Stimulated activated CD4-positive, alpha-beta T cell treated with anti-CD3 and anti-CD28 coated beads, Interleukin-1b, Interleukin-23, amount 100 ng/mL, for 48 hours (primary cell): ENCODE measurements around the gene ZNF30.
"Not testable (repeated sequence)": the region's sequence is repeated elsewhere in the genome, so short reads cannot be mapped to it uniquely, and the experiment has no call there.

Source experiments
- DNase-seq: peaks from one replicate; pipeline ENCODE4 v3.0.0-alpha.2; 2020

Gene ZNF30

GRCh38 chr19:34990578-34991192 is 64.0 kb downstream of the ZNF30 start:
- DNase-seq, result peak; percentile 78

GRCh38 chr19:34991542-34992333 is 65.0 kb downstream of the ZNF30 start:
- DNase-seq, result no peak

- not testable (repeated sequence) for DNase-seq
These were observed 65.9 kb downstream of the ZNF30 start for GRCh38 chr19:34992582-34992981.

- no peak for DNase-seq
These were observed 67.6 kb downstream of the ZNF30 start for GRCh38 chr19:34994286-34994642.
